Esophagus (tissue), 2 donors: ENCODE data around the gene PIH1D2. TPM values are rescaled to one million over a fixed set of nuclear protein-coding genes. Genes with fewer than 3 reads are reported as not detected.
"Not testable (repeated sequence)": the region's sequence is repeated elsewhere in the genome, so short reads cannot be mapped to it uniquely, and the experiment has no call there.

Experiments
- H3K27ac ChIP-seq, 2 donors: one replicate each; pipeline ENCODE4 v1.5.1; 2013; ENCODE audit warnings: low read depth in 2 of 2, mild to moderate bottlenecking in 2 of 2, inconsistent platforms in 1 of 2, low read length in 1 of 2, moderate library complexity in 1 of 2
- H3K27me3 ChIP-seq, 2 donors: one replicate each; pipeline ENCODE4 v1.6.1; 2013; ENCODE audit warnings: low read length in 2 of 2, control low read depth in 1 of 2, mild to moderate bottlenecking in 1 of 2; ENCODE audit not compliant: insufficient read depth in 2 of 2, control insufficient read depth in 1 of 2
- H3K36me3 ChIP-seq, 2 donors: one replicate each; pipeline ENCODE4 v1.6.1; 2013; ENCODE audit warnings: low read length in 1 of 2; ENCODE audit not compliant: control insufficient read depth in 2 of 2, insufficient read depth in 2 of 2
- H3K4me1 ChIP-seq, 2 donors: one replicate each; pipeline ENCODE4 v1.6.1; 2013; ENCODE audit warnings: low read length in 1 of 2; ENCODE audit not compliant: control insufficient read depth in 2 of 2, insufficient read depth in 2 of 2
- H3K4me3 ChIP-seq, 2 donors: one replicate each; pipeline ENCODE4 v1.5.1; 2013; ENCODE audit warnings: low read length in 2 of 2, mild to moderate bottlenecking in 2 of 2, low read depth in 1 of 2, moderate library complexity in 1 of 2
- H3K9me3 ChIP-seq, 2 donors: one replicate each; pipeline ENCODE4 v1.6.1; 2013; ENCODE audit warnings: mild to moderate bottlenecking in 2 of 2, low read depth in 1 of 2, low read length in 1 of 2, moderate library complexity in 1 of 2; ENCODE audit not compliant: control insufficient read depth in 2 of 2, insufficient read depth in 1 of 2
- WGBS, 2 donors: extraction: QIAGEN DNeasy Blood & Tissue Kit; methylation state at CpG; one replicate each; pipeline ENCODE4 v1.1.7; 2013; 5-methylcytosine and 5-hydroxymethylcytosine counted together
- polyA plus RNA-seq, 2 donors: library from polyadenylated mRNA; stranded (reverse); fragments of 200-250 nt; gene quantifications; one replicate each; pipeline ENCODE4 v1.2.3, GENCODE V29; 2013
- donor health status: healthy with polysubstance abuse.
- donor health status: Bipolar disorder and iron deficiency.

Gene PIH1D2
- polyA plus RNA-seq, 2 donors: 1.7 to 1.8 TPM

GRCh38 chr11:112037527-112037926 lies 36.3 kb downstream of the PIH1D2 start:
- peaks cover 4 to 5% of the 10 kb centered on the region in 2 donors for H3K36me3 ChIP-seq
- no peaks in the 10 kb centered on the region for H3K27me3 ChIP-seq
- H3K4me1 ChIP-seq: no peaks in the 10 kb centered on the region
- H3K4me3 ChIP-seq: no peak overlapping the region
- no peak overlapping the region for H3K27ac ChIP-seq
- no peaks in the 10 kb centered on the region for H3K9me3 ChIP-seq

GRCh38 chr11:112033902-112034301 lies 39.9 kb downstream of the PIH1D2 start:
- H3K4me3 ChIP-seq: no peak overlapping the region
- H3K36me3 ChIP-seq: peaks cover 11 to 16% of the 10 kb centered on the region in 2 donors
- H3K4me1 ChIP-seq: no peaks in the 10 kb centered on the region
- H3K27ac ChIP-seq: no peak overlapping the region
- WGBS, 2 donors: 92 to 98% methylated on average over 3 of the region's 3 CpGs
- H3K9me3 ChIP-seq: no peaks in the 10 kb centered on the region
- H3K27me3 ChIP-seq: no peaks in the 10 kb centered on the region

DNA sequence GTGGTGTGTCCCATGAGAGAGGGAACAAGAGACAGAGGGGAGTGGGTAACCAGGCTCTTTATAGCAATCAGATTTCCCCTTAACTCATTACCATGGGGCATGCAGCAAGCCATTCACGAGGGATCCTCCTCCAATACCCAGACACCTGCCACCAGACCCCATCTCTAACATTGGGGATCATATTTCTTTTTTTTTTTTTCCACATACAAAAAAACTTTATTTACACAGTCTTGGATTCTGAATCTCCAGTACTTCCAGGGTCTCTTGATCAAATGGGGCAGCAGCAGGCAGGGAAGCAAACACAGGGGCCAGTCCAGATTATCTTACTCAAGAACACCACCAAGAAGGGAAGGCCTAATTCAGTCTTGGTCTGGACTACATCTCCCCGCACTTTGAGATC lies 44.4 kb downstream of the PIH1D2 start:
- peaks cover 11 to 13% of the 10 kb centered on the region in 2 donors for H3K36me3 ChIP-seq
- WGBS, 2 donors: 95 to 100% methylated on average over 2 of the region's 2 CpGs
- H3K27ac ChIP-seq: no peak overlapping the region

GRCh38 chr11:112026784-112027410 lies 46.9 kb downstream of the PIH1D2 start:
- not testable (repeated sequence) for H3K27me3 ChIP-seq, H3K27ac ChIP-seq, H3K9me3 ChIP-seq, H3K4me1 ChIP-seq, H3K4me3 ChIP-seq
- H3K36me3 ChIP-seq: peaks cover 8 to 12% of the 10 kb centered on the region in 2 donors
- 90 to 94% methylated on average over 21 to 43 of the region's 49 CpGs for WGBS, 2 donors

More for the DNA sequence above, 44.4 kb downstream of the PIH1D2 start:
- Histone ChIP-seq H3K9me3 (no peaks in the 10 kb centered on the region), H3K4me3 (no peak overlapping the region), H3K27me3 (no peaks in the 10 kb centered on the region), H3K4me1 (no peaks in the 10 kb centered on the region)

DNA sequence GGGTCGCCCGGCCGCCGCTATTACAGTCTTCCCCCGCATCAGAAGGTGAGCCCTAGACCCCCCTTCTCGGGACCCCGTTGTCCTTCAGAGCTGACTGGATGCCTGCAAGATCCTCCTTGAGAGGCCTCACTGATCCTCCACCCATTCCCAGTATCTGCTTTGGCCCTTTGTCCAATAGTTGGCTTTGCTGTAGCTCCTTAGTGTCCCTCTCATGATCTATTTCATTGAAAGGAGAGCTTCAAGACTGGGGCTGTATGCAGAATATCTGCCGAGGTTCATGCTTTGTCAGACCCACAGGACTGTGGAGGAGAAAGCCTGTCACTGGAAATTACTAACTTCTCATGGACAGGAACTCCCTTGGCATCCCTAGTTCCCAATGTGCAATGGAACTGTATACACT lies 48.1 kb downstream of the PIH1D2 start:
- H3K27ac ChIP-seq: peak overlapping the region; percentile 86 to 94
- no peaks in the 10 kb centered on the region for H3K4me1 ChIP-seq
- peak overlapping the region; percentile 87 to 94 for H3K4me3 ChIP-seq
- no peaks in the 10 kb centered on the region for H3K27me3 ChIP-seq
- WGBS, 2 donors: 0% methylated on average over 8 of the region's 8 CpGs
- H3K36me3 ChIP-seq: peaks cover 8 to 11% of the 10 kb centered on the region in 2 donors
- H3K9me3 ChIP-seq: no peaks in the 10 kb centered on the region

GRCh38 chr11:112024773-112025678 lies 48.8 kb downstream of the PIH1D2 start, which contains the start of gene DLAT:
Gene DLAT (plus strand): TSS chr11:112025408. CDS start chr11:112025473, 65 bp downstream.
- H3K9me3 ChIP-seq: no peaks in the 10 kb centered on the region
- no peaks in the 10 kb centered on the region for H3K4me1 ChIP-seq
- WGBS, 2 donors: 0 to 1% methylated on average over 71 of the region's 71 CpGs
- peaks cover 6 to 8% of the 10 kb centered on the region in 2 donors for H3K36me3 ChIP-seq
- H3K27me3 ChIP-seq: no peaks in the 10 kb centered on the region
- peak within 1 kb of the TSS; percentile 86 to 94 for H3K27ac ChIP-seq
- H3K4me3 ChIP-seq: peak within 1 kb of the TSS; percentile 87 to 94

GRCh38 chr11:112024178-112024772 lies 49.5 kb downstream of the PIH1D2 start:
- no peaks in the 10 kb centered on the region for H3K27me3 ChIP-seq
- 16 to 22% methylated on average over 10 of the region's 10 CpGs for WGBS, 2 donors
- H3K36me3 ChIP-seq: peaks cover 2 to 4% of the 10 kb centered on the region in 2 donors
- peak overlapping the region; percentile 86 to 94 for H3K27ac ChIP-seq
- no peaks in the 10 kb centered on the region for H3K9me3 ChIP-seq
- peak overlapping the region; percentile 87 to 94 for H3K4me3 ChIP-seq
- no peaks in the 10 kb centered on the region for H3K4me1 ChIP-seq

DNA sequence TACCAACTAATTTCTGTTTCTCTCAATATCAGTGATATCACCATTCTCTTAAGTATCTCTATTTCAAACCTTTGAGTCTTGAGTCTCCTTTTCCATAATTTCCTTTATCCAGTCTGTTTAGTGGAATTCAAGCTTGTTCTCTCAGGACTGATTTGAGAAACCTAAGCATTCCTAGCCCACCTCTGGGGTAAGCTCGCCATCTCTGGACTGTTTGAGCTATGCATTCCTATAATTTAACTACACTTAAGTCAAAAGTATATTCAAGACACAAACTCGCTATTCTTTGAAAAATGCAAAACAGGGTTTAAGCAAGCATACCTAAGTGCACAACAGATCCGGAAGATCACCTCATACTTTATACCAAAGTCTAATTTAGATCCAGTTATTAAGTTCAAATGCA lies 50.7 kb downstream of the PIH1D2 start:
- H3K36me3 ChIP-seq: peaks cover 0 to 2% of the 10 kb centered on the region in 2 donors
- H3K9me3 ChIP-seq: no peaks in the 10 kb centered on the region
- H3K27me3 ChIP-seq: no peaks in the 10 kb centered on the region
- H3K4me3 ChIP-seq: no peak overlapping the region
- H3K27ac ChIP-seq: no peak overlapping the region
- no peaks in the 10 kb centered on the region for H3K4me1 ChIP-seq
- 89 to 96% methylated on average over 3 of the region's 3 CpGs for WGBS, 2 donors

GRCh38 chr11:112019066-112019465 lies 54.8 kb downstream of the PIH1D2 start:
- WGBS, 2 donors: 94 to 96% methylated on average over 5 of the region's 5 CpGs
- Histone ChIP-seq H3K27ac (no peak overlapping the region), H3K4me1 (no peaks in the 10 kb centered on the region), H3K4me3 (no peak overlapping the region), H3K36me3 (peaks cover 0 to 2% of the 10 kb centered on the region in 2 donors), H3K27me3 (no peaks in the 10 kb centered on the region), H3K9me3 (no peaks in the 10 kb centered on the region)
